Stimulated activated CD8-positive, alpha-beta memory T cell treated with anti-CD3 and anti-CD28 coated beads, Interleukin-7, amount 100 ng/mL, for 1 hour (primary cell): ENCODE measurements around the gene NHLRC3.
"Not testable (repeated sequence)": the region's sequence is repeated elsewhere in the genome, so short reads cannot be mapped to it uniquely, and the experiment has no call there.

Source experiments
- DNase-seq, 2 donors: peaks; one replicate each; pipeline ENCODE4 v3.0.0-alpha.2; 2020; ENCODE audit warnings: low read depth in 2 of 2

NHLRC3 gene, protein sequence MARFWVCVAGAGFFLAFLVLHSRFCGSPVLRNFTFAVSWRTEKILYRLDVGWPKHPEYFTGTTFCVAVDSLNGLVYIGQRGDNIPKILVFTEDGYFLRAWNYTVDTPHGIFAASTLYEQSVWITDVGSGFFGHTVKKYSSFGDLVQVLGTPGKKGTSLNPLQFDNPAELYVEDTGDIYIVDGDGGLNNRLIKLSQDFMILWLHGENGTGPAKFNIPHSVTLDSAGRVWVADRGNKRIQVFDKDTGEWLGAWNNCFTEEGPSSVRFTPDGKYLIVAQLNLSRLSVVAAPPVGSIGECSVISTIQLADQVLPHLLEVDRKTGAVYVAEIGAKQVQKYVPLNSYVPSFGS

DNA sequence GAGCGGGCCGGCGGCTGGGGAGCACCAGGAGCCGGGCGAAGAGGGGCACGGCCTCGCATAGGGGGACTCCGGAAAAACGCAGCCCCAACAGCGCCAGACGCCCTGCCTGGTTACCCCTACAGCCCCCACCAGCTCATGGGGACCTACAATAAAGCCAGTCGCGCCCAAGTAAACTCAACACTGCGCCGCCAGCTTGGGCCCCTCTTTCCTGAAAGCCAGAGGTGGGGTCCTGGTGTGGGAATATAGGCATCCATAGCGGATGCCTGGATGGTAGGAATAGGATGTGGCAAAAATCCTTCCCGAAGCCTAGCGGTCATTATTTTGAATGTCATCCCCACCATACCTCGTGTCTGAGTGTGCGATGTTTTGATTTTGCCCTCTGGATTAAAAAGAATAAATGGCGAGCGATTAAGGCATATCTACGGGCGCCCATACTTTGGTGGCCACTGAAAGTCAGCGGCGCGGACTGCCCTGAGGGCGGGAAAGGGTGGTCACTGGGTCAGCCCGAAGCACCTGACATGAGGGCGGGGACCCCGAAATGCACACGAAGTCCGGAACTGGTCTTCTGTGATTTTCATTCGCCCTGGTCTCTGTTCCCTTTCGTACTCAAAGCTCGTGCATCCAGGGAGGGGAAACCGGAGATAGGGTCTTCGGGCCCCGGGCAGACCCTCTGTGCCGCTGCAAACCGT is at the start of gene NHLRC3, which contains the start of gene PROSER1:
Gene NHLRC3 (plus strand): TSS at position 577 of the 689 bp plus-strand sequence. CDS start 184 bp downstream, outside the sequence.
Gene PROSER1 (minus strand): TSS at position 210 of the 689 bp plus-strand sequence. CDS start 847 bp downstream, outside the sequence.
- DNase-seq: peak; percentile 66 to 69

DNA sequence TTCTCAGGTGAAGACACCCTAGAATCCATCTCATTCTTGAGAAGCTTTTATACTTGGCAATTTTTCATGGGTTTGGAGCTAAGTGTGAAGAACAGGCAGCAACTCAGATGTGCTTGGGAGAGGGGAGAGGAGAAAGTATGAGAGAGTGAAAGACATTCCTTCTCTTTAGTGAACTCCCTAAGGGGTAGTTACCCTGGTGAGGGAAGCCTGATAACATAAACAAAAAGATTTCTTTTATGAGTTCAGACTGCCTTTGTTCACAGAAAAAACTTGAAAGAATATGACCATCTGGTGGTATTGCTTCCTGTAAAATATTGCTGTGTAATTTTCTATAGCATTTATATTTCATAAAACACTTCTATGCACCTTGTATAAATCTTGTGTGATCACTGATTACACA is 47.6 kb upstream of the NHLRC3 start, which contains the start of gene STOML3:
Gene STOML3 (minus strand): TSS at position 139 of the 400 bp plus-strand sequence. CDS start 110 bp downstream, at position 29.
- no peak for DNase-seq

DNA sequence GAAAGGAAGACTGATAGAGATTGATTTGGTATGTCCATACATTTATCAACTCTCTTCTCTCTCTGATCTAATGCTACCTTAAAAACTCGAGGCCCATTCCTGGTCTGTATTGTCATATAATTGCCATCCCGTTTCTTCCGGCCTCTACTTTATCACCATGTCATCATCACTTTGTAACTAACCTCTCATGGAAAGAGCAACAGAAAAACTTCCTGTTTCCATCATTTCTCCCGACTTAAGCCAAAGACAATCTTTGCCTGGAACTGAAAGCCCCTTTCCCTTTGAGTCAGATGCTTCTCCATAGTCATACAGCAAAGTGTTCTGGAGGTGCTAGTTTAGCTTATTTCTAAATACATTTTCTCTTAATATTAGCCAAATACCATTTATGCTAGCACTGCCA is 44.9 kb upstream of the NHLRC3 start:
- DNase-seq: no peak

DNA sequence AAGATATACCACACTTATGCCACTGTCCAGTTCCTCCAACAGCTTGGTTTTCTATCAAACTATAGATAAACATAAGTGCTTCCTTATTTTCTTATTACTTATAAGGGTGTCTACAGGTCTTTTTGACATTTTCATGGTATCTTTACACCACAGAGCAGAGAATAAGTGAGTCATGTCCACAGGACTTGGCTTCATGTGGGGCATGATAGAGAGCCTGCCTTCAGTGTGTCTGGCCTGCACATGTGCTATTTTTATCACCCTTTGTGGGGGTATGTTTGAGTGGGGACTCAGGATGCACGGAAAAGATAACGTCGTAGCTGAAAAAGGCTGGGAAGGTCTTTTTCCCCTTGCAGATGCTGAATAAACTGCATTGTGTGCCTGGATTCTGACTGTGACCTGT is 39.5 kb upstream of the NHLRC3 start:
- no peak for DNase-seq

DNA sequence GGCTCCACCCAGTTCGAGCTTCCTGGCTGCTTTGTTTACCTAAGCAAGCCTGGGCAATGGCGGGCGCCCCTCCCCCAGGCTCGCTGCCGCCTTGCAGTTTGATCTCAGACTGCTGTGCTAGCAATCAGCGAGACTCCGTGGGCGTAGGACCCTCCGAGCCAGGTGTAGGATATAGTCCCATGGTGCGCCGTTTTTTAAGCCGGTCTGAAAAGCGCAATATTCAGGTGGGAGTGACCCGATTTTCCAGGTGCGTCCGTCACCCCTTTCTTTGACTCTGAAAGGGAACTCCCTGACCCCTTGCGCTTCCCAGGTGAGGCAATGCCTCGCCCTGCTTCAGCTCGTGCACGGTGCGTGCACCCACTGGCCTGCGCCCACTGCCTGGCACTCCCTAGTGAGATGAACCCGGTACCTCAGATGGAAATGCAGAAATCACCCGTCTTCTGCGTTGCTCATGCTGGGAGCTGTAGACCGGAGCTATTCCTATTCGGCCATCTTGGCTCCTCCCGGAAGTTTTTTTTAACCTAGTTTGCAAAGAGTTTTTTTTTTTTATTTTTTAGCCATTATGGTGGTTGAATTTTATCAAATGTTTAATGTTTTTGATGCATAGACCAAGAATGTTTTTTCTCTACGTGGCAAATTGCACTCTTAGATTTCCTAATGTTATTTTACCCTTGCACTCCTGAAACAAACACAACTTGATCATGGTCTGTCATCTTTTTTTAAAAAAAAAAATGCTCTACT is 31.7 kb upstream of the NHLRC3 start:
- DNase-seq: not testable (repeated sequence)

DNA sequence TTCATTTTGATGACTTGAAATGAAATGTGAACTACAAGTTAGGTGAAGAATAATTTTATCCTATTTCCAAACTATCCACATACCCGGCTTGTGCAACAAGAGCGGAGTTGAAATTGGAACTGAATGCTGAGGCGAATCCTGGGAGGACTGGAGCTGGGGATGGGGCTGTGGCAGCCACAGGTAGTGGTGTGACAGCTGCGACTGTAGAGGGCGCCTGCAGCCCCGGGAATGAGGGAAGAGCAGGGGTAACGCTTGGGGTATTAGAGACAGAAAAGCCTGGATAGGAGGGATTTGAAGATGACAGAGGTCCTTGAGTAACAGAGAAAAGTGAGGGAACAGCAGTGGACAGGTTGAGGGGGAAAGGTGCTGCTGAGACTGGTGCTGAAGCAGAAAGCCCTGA is 25.6 kb upstream of the NHLRC3 start:
- no peak for DNase-seq

DNA sequence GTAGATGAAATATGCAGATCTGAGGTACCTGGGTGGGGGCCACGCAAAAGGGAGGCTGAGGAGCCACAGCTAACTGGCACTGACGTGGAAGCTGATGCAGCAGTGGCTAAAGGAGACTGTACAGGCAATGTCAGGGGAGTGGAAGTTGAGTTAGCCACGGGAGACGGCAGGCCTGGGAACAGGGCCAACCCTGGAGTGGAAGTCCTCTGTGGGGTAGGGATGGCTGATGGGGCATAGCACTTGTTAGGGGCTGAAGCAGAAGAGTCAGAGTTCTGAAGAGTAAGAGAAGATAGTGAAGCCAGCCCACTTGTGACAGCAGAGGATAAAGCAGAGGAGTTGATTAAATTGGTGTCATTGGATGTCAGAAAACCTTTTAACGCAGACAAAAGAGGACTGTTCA is 24.8 kb upstream of the NHLRC3 start:
- no peak for DNase-seq

DNA sequence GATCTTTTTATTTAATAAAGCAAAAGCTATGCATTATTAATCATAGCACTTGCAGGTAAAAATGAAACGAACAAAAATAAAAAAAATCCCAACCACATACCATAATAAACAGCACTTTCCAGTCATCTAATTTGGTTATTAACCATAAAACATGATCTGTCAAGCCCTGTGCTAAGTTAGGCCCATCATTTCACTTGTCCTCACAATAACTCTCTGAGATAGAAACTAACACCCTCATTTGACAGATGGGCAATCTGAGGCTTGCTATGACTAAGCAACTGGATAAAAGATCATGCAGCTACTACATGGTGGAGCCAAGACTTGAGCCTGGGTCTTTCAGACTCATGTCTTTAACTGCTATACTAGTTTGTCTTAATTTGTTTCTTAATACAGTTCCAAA is 22.2 kb upstream of the NHLRC3 start:
- no peak for DNase-seq

DNA sequence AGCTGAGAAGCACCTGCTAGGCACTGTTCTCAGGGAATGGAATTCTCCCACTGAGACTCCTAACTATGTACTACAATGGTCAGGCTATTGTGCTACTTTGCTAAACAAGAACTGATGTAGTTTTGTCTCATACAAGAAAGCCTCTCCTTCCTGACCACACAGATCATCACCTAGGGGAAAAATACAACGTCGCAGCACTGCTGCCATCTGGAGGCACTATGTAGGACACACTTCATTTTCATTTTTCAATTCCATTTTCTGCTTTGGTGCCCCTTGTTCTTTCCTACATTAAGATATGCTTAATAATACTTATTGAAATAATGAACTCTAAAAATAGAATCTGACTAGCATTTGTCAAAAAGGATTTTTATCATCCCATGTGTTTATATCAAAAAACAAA is 21.5 kb upstream of the NHLRC3 start:
- DNase-seq: no peak

DNA sequence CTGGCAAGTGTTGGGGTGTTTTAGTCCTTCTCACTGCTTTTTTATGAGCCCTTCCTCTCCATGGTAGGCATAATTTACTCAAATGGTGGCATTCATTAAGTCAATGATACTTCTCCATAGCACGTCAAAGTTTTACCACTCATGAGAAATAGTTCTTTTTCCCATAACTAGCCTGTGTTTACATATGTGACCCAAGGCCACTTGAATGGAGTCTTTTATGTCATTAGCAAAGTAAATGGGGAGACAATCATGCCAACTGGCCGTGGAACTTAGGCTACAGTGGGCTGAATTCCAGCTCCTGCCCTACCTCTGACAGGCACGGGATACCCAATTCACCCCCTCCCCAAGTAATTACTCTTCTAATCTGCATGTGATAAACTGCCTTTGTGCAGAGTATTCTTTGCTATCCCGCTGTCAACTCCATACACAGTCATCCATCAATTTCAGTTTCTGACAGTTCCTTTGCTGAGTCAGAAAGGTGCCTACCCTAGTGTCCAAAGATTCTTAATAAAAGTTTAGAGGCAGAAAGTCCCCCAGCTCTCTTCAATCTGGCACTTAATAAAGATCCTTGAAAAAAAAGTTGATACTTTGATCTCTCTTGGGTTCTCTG is 17.3 kb upstream of the NHLRC3 start:
- no peak for DNase-seq

DNA sequence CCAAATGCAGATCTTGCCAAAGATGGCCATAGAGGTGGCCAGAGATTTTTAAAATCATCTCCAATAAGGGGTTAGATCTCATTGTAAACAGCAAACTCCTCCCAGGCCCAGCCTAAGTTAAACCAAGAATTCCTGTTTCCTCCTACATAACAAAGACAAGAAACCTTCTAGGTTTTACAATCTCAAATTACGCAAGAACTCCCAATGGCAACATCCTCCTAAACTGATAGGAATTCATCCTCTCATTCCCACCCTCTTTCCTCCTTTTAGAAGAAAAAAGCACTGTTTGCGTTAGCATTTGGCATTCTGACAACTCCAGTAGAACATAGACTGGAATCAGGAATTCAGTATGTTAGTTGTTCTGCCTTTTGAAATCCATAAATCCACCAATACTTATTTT is 14.9 kb upstream of the NHLRC3 start:
- DNase-seq: no peak

DNA sequence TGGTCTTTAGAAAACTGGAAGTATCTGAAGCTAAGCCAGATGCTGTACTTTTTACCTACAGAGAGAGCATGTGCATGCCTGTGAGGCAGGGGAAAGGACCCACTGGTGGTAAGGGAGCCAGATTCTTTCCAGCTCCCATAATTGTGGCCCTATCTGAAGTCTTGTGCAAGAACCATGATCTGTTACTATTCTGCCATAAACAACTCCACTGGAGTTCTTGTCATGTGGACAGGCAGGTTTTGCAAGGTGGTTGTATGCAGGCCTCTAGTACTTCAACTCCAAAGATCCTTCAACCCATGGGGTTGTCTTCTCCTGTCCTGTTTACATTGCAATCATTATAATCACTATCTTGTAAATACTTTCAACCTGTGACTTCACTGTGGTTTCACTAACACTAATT is 14.5 kb upstream of the NHLRC3 start:
- no peak for DNase-seq

DNA sequence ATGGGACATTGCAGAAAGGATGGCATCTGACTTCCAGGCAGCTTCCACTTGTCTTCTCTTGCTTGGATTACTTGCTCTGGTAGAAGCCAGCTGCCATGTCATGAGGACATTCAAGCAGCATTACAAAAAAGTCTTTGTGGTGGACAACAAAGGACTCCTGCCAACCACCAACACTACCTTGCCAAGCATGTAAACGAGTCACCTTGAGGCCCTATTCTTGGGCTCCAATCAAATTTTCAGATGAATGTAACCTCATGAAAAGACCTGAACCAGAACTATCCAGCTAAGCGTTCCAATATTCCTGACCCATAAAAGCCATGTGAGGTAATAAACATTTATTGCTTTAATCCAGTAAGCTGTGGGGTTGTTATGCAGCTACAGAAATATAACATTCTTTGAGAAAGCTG is 12.8 kb upstream of the NHLRC3 start:
- DNase-seq: no peak

DNA sequence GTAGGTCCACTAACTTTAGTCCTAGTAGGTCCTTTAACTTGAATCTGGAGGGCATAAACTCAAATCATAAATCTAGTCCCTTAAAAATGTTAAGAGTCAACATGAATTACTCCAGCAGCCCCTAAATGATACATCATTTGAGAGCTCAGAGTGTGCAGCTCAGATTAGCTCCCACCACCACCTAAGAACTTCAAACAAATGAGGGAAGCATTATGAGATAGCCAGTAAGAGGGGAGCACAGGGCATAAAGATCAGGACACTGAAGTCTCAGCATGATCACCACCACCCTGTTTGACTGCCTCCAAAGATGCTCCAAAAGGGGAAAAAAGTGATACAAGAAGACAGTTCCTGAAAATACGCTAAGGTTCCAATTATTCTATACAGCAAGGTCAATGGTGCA is 6.1 kb upstream of the NHLRC3 start:
- DNase-seq: no peak

DNA sequence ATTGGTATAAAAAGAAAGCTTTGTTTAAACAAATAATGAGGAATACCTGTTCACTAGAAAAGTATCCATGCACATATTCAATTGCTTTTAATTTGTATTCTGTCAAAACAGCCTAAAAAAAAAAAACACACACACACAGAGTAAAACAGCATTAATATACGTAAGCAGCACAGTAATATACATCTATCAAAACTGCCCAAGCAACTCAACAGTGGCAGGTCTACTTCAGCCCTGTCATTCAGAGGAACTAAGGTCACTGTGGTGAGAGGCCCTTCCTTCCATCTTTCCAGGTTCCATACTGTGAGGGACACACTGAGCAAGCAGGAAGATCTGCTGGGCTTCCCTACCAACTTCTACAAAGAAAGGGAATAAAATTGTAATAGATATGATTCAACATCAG is 4.2 kb upstream of the NHLRC3 start:
- DNase-seq: no peak

DNA sequence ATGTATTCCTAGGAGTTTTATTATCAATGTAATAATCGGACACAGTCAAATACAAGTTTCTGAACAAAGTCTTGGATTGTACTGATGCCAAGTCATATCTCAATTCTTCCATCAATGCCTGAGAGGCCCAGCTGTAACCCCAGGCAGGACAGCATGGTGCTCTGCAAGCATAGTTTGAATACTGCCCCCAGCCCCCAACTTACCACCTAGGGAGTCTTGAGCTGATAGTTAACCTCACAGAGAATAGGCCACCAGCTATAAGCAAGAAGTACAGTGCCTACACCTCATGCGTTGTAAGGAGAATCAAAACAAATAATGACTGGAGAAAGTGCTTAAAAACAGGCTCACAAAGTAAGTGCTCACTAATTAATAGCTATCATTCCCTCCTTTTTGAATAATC is 3.1 kb upstream of the NHLRC3 start:
- DNase-seq: no peak

DNA sequence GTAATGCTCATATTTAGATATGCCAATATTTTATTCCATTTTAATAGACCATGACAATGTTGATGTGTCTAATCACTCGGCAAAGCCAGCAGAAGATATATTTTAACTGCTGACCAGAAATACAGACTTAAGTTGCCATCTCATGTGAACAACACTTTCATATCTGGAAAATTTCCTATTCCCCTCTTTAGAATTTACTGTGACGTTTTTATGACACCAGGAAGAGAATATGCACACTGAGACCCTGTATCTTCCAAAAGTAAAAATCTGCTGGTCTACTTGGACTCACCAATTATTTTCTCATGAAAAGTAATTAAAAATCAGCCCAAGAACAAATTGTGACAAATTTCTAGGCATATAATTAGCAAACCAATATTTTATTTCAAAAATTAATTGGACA is 2.5 kb upstream of the NHLRC3 start:
- DNase-seq: no peak

DNA sequence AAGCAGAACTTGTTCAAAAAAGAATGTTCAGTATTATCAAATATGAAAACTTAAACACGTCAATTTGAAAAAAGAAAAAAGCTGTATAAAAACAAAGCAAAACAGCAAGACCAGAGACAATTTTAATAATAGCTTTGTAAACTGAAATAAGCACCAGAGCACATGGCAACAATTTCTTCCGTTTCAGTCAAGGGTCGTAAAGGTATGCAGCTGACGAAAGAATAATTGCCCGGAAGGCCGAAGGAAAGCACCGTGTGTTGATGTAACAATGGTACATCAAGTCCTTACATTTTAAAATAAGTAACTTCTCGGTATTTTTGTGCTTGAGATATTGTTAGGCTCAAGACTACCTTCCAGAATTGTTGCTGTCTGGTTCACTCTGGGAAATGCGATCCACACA is 2.0 kb upstream of the NHLRC3 start:
- no peak for DNase-seq

DNA sequence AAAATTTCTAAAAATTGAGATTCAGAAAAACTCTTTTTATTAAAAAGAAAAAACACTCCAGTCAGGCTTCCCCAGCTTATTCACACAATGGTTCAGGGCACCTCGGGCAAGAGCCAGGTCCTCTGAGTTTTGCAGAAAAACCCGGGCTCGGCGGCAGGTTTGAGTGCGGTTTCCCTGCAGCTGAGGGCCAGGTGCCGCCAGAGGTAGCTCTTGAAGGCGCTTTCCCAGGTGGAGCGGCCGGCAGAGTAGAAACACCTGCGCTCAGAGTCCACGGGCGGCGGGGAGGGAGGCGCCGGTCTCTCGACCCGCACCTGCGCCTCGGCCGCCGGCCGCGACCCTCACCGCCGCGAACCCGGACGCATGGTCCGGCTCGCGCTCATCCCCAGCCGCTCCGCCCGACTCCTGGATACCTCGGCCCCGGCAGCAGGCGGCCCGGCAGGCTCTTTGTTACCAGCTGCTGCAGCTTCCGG is 811 bp upstream of the NHLRC3 start:
- peak in 1 of 2 donors; percentile 2 for DNase-seq

DNA sequence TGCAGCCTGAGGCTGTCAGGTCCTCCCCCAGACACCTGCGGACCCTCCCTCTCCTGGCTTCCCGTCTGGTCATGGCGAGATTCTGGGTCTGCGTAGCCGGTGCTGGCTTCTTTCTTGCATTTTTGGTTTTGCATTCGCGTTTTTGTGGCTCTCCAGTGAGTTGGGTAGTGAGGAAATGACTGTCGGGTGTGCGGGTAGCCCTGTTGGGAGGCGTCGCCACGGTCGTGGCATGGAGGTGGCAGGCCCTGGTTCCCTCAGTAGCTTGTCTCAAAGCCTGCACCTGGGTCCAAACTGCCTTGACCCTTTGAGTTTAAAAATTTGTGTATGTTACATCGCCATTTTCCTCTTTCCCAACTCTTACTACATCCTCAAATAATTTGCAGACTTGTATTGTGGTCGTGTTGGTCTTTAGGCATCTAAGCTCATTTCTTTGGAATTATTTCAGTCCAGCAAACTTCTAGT is 344 bp downstream of the NHLRC3 start:
- DNase-seq: peak; percentile 12

DNA sequence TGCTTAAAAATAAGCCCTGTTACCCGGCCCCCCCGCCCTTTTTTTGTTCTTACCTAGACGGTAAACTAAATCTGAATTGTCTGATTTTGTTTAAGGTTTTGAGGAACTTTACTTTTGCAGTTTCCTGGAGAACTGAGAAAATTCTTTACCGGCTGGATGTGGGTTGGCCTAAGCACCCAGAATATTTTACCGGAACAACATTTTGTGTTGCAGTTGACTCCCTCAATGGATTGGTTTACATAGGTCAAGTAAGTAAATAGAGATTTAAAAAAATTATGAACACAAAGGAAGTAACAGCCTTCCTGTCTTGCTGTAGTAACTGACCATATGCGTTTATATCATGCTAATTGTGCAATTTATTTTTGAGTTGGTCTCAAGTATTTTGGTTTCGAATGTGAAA is 785 bp downstream of the NHLRC3 start:
- no peak for DNase-seq

DNA sequence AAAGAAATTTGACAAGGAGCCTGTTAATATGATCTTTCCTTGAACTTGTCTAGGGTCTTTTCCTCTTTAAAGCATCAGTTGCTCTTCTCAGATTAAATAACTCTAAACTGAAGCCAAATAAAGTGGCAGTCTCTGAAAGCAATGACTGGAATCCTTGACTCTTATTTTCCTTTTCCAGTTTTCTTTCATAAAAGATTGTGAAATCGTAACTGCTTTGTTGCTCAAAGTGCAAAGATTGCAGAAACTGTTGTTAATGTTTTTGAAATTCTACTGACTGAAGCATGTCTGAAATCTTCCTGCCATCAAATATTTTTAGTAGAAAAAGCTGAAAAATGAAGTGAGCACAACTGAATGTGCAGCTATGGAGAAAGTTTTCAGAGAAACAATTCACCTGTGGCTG is 1.9 kb downstream of the NHLRC3 start:
- no peak for DNase-seq
